Measurements from ENCODE around the gene SMARCAL1. TPM values are rescaled to one million over a fixed set of nuclear protein-coding genes. Genes with fewer than 3 reads are reported as not detected.
A peak's percentile ranks its signal among the peaks of the same experiment; 100 is the strongest.

Gene SMARCAL1
- polyA plus RNA-seq, 1 donor from 2014 or later, result 7.5 TPM

- H3K9ac ChIP-seq (ENCODE audit: low read length), result no peak overlapping the region
- no peaks in the 10 kb centered on the region for H3K9me2 ChIP-seq (ENCODE audit: insufficient read depth, low read length)
- no peak overlapping the region for H3K4me2 ChIP-seq (ENCODE audit: low read length)
- no peak overlapping the region for H3K27ac ChIP-seq (ENCODE audit: low read length)
- H3K4me3 ChIP-seq (ENCODE audit: low read length), result no peak overlapping the region
- no peaks in the 10 kb centered on the region for H3F3A ChIP-seq (ENCODE audit: insufficient read depth, low read length, poor library complexity, severe bottlenecking)
- no peak overlapping the region for H2AFZ ChIP-seq (ENCODE audit: low read depth, low read length)
- H3K27me3 ChIP-seq (ENCODE audit: insufficient read depth, low read depth, low read length), result no peaks in the 10 kb centered on the region
- H3K36me3 ChIP-seq (ENCODE audit: insufficient read depth, low read length), result no peaks in the 10 kb centered on the region
- H3K9me3 ChIP-seq (ENCODE audit: low read length), result no peaks in the 10 kb centered on the region
- H4K20me1 ChIP-seq (ENCODE audit: insufficient read depth), result no peaks in the 10 kb centered on the region
- TF ChIP-seq MXI1 (conservative IDR thresholded peaks at IDR 0.05; ENCODE audit: poor library complexity, severe bottlenecking) (no peak), POLR2AphosphoS5 (IDR thresholded peaks at IDR 0.05) (no peak), EP300 (conservative IDR thresholded peaks at IDR 0.05; ENCODE audit: poor library complexity, severe bottlenecking) (no peak), REST (IDR thresholded peaks at IDR 0.05; ENCODE audit: borderline replicate concordance) (no peak), EZH2 (IDR thresholded peaks at IDR 0.05; ENCODE audit: borderline replicate concordance, insufficient read depth, low read length, poor library complexity, severe bottlenecking) (no peak), TAF1 (IDR thresholded peaks at IDR 0.05; ENCODE audit: low read depth) (no peak), SMC3 (conservative IDR thresholded peaks at IDR 0.05; ENCODE audit: poor library complexity) (no peak), RAD21 (conservative IDR thresholded peaks at IDR 0.05) (no peak), CTCF (IDR thresholded peaks at IDR 0.05; ENCODE audit: poor library complexity, severe bottlenecking) (no peak)
- H3K79me2 ChIP-seq (replicated peaks; ENCODE audit: insufficient read depth, low read length), result no peaks in the 10 kb centered on the region
Observed at GRCh38 chr2:216508229-216508628, 95.9 kb downstream of the SMARCAL1 start.

GRCh38 chr2:216516730-216517350, 104.6 kb downstream of the SMARCAL1 start:
- Histone ChIP-seq H3F3A (ENCODE audit: insufficient read depth, low read length, poor library complexity, severe bottlenecking) (no peaks in the 10 kb centered on the region), H3K79me2 (replicated peaks; ENCODE audit: insufficient read depth, low read length) (no peaks in the 10 kb centered on the region), H3K4me2 (ENCODE audit: low read length) (no peak overlapping the region), H3K36me3 (ENCODE audit: insufficient read depth, low read length) (no peaks in the 10 kb centered on the region), H3K9me3 (ENCODE audit: low read length) (no peaks in the 10 kb centered on the region), H4K20me1 (ENCODE audit: insufficient read depth) (no peaks in the 10 kb centered on the region), H3K4me3 (ENCODE audit: low read length) (no peak overlapping the region), H3K9ac (ENCODE audit: low read length) (no peak overlapping the region), H3K27me3 (ENCODE audit: insufficient read depth, low read depth, low read length) (no peaks in the 10 kb centered on the region), H3K9me2 (ENCODE audit: insufficient read depth, low read length) (no peaks in the 10 kb centered on the region), H3K27ac (ENCODE audit: low read length) (no peak overlapping the region), H2AFZ (ENCODE audit: low read depth, low read length) (no peak overlapping the region)
- TF ChIP-seq CTCF (IDR thresholded peaks at IDR 0.05; ENCODE audit: poor library complexity, severe bottlenecking), result peak; percentile 90
- TF ChIP-seq EP300 (conservative IDR thresholded peaks at IDR 0.05; ENCODE audit: poor library complexity, severe bottlenecking), result no peak
- peak; percentile 95 for TF ChIP-seq SMC3 (conservative IDR thresholded peaks at IDR 0.05; ENCODE audit: poor library complexity)
- peak; percentile 95 for TF ChIP-seq RAD21 (conservative IDR thresholded peaks at IDR 0.05)

Data from neural cell (in vitro differentiated cells).